GM06990 (cell line): ENCODE results near the gene NF1.
"Not testable (repeated sequence)": the region's sequence is repeated elsewhere in the genome, so short reads cannot be mapped to it uniquely, and the experiment has no call there.

Experiments
- DNase-seq: peaks from one replicate; pipeline ENCODE4 v3.0.0-alpha.2; 2011; ENCODE audit not compliant: insufficient read length; ENCODE audit errors: extremely low read depth
- H3K27me3 ChIP-seq: replicated peaks from 2 replicates; pipeline ENCODE4 v1.6.0; 2011; ENCODE audit warnings: low read length; ENCODE audit not compliant: control insufficient read depth, insufficient read depth
- H3K36me3 ChIP-seq: 2 replicates; pipeline ENCODE4 v1.5.1; 2011; ENCODE audit warnings: low read length; ENCODE audit not compliant: control insufficient read depth, insufficient read depth
- H3K4me3 ChIP-seq: replicated peaks from 2 replicates; pipeline ENCODE4 v1.5.1; 2011; ENCODE audit warnings: low read depth, mild to moderate bottlenecking, control low read depth, low read length
- CTCF ChIP-seq: IDR thresholded peaks from 2 replicates; pipeline ENCODE4 v1.5.1; 2011; ENCODE audit warnings: low read length, control low read depth, mild to moderate bottlenecking, inconsistent platforms; ENCODE audit not compliant: insufficient read depth, poor library complexity, severe bottlenecking

NF1 gene

GRCh38 chr17:31329221-31329620 lies 234.4 kb downstream of the NF1 start:
- Histone ChIP-seq H3K4me3 (no peak overlapping the region), H3K36me3 (peaks cover 3% of the 10 kb centered on the region), H3K27me3 (no peaks in the 10 kb centered on the region)
- TF ChIP-seq CTCF = no peak
- DNase-seq = no peak

GRCh38 chr17:31339906-31340661 lies 245.3 kb downstream of the NF1 start:
- TF ChIP-seq CTCF = no peak

DNA sequence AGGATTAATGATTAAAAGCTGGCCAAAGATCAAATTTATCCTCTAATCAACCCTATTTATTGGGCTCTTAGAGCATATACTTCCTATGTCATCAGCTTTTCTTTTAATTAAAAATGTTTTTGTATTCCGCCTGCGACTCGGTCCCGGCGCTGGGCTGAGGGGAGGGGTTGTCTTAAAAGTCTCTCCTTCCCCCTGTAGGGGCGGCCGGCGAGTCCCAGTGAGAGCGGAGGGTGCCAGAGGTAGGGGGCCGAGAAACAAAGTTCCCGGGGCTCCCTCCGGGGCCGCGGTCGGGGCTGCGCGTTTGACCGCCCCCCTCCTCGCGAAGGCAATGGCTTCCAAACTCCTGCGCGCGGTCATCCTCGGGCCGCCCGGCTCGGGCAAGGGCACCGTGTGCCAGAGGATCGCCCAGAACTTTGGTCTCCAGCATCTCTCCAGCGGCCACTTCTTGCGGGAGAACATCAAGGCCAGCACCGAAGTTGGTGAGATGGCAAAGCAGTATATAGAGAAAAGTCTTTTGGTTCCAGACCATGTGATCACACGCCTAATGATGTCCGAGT lies 250.5 kb downstream of the NF1 start:
- not testable (repeated sequence) for H3K36me3 ChIP-seq, H3K27me3 ChIP-seq, DNase-seq, H3K4me3 ChIP-seq

More at GRCh38 chr17:31339906-31340661, 245.3 kb downstream of the NF1 start:
- no peak for DNase-seq
- Histone ChIP-seq H3K4me3 (no peak overlapping the region), H3K27me3 (no peaks in the 10 kb centered on the region), H3K36me3 (no peaks in the 10 kb centered on the region; the same call in none of the 2 replicates)

- H3K4me3 ChIP-seq = no peak overlapping the region
- H3K27me3 ChIP-seq = no peaks in the 10 kb centered on the region
- no peak for TF ChIP-seq CTCF
- DNase-seq = no peak
- peaks cover 2% of the 10 kb centered on the region; the same call in 1 of the 2 replicates for H3K36me3 ChIP-seq
Observed at GRCh38 chr17:31349454-31349853, 254.7 kb downstream of the NF1 start.

DNA sequence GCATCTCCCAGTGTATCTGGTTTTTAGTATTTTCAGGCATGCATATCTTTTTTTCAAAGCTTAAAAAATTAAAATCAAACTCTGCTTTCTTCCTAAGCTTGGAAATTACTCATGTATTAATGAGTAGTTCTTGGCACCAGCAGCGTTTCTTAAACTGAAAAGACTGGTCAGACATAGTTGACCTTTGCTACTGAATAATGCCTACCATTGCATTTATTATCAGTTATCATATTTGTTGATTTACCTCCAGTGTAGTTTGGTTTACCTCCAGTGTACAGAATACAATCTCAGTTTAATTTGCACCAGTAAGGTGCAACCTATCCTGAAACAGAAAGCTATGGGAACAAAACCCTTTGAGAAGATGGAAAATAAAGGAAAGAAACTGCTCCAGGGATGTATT lies 261.2 kb downstream of the NF1 start:
- Histone ChIP-seq H3K27me3 (no peaks in the 10 kb centered on the region), H3K4me3 (no peak overlapping the region), H3K36me3 (peaks cover 6% of the 10 kb centered on the region)
- no peak for DNase-seq
- TF ChIP-seq CTCF = no peak

GRCh38 chr17:31357091-31357490 lies 262.3 kb downstream of the NF1 start:
- DNase-seq = no peak
- H3K4me3 ChIP-seq = no peak overlapping the region
- TF ChIP-seq CTCF = no peak
- peaks cover 7% of the 10 kb centered on the region for H3K36me3 ChIP-seq
- no peaks in the 10 kb centered on the region for H3K27me3 ChIP-seq
